H9 (cell line): ENCODE data around the gene CWC25. TPM values are rescaled to one million over a fixed set of nuclear protein-coding genes. Genes with fewer than 3 reads are reported as not detected.

ENCODE experiments used
- DNase-seq: peaks from one replicate; pipeline ENCODE4 v3.0.0-alpha.2; 2017
- H2AFZ ChIP-seq: one replicate; pipeline ENCODE4 v1.6.1; 2013; ENCODE audit warnings: mild to moderate bottlenecking, low read length, control low read depth, moderate library complexity
- H2AK5ac ChIP-seq: 2 replicates; pipeline ENCODE4 v1.6.1; 2013; ENCODE audit warnings: low read length, control low read depth, mixed read lengths; ENCODE audit not compliant: insufficient read length
- H2BK120ac ChIP-seq: one replicate; pipeline ENCODE4 v1.6.1; 2013; ENCODE audit warnings: low read depth, mild to moderate bottlenecking, low read length, control low read depth, inconsistent platforms; ENCODE audit not compliant: poor library complexity, severe bottlenecking
- H2BK12ac ChIP-seq: 2 replicates; pipeline ENCODE4 v1.6.1; 2013; ENCODE audit warnings: low read length, control low read depth, mixed read lengths, low read depth; ENCODE audit not compliant: insufficient read length
- H2BK15ac ChIP-seq: 2 replicates; pipeline ENCODE4 v1.6.1; 2013; ENCODE audit warnings: low read depth, low read length, control low read depth
- H2BK20ac ChIP-seq: one replicate; pipeline ENCODE4 v1.6.1; 2013; ENCODE audit warnings: low read depth, mild to moderate bottlenecking, low read length, control low read depth, inconsistent platforms; ENCODE audit not compliant: poor library complexity, severe bottlenecking
- H2BK5ac ChIP-seq: 2 replicates; pipeline ENCODE4 v1.6.1; 2013; ENCODE audit warnings: low read length, control low read depth, mixed read lengths; ENCODE audit not compliant: insufficient read length
- H3K14ac ChIP-seq: 2 replicates; pipeline ENCODE4 v1.6.1; 2013; ENCODE audit warnings: low read length, control low read depth; ENCODE audit not compliant: insufficient read depth
- H3K18ac ChIP-seq: 2 replicates; pipeline ENCODE4 v1.6.1; 2013; ENCODE audit warnings: low read depth, mild to moderate bottlenecking, mixed read lengths, low read length, control low read depth; ENCODE audit not compliant: insufficient read length
- H3K23ac ChIP-seq: 2 replicates; pipeline ENCODE4 v1.6.1; 2013; ENCODE audit warnings: low read length, control low read depth, mixed read lengths, low read depth; ENCODE audit not compliant: insufficient read length
- H3K23me2 ChIP-seq: 2 replicates; pipeline ENCODE4 v1.6.1; 2013; ENCODE audit warnings: low read depth, mild to moderate bottlenecking, mixed read lengths, low read length, control low read depth; ENCODE audit not compliant: insufficient read length, poor library complexity, severe bottlenecking
- H3K27ac ChIP-seq: 2 replicates; pipeline ENCODE4 v1.5.1; 2013; ENCODE audit warnings: low read length, control low read depth, mixed read lengths, low read depth; ENCODE audit not compliant: insufficient read length
- H3K27me3 ChIP-seq: 2 replicates; pipeline ENCODE4 v1.6.1; 2013; ENCODE audit warnings: low read length, control low read depth, inconsistent platforms; ENCODE audit not compliant: insufficient read depth
- H3K4ac ChIP-seq: 2 replicates; pipeline ENCODE4 v1.6.1; 2013; ENCODE audit warnings: low read depth, mild to moderate bottlenecking, control low read depth, inconsistent platforms, low read length, moderate library complexity
- H3K4me1 ChIP-seq: 2 replicates; pipeline ENCODE4 v1.6.1; 2013; ENCODE audit warnings: low read length, control low read depth, inconsistent platforms; ENCODE audit not compliant: insufficient read depth
- H3K4me2 ChIP-seq: 2 replicates; pipeline ENCODE4 v1.6.1; 2013; ENCODE audit warnings: low read length, control low read depth, mixed read lengths; ENCODE audit not compliant: insufficient read length, insufficient read depth
- H3K56ac ChIP-seq: 2 replicates; pipeline ENCODE4 v1.6.1; 2013; ENCODE audit warnings: low read depth, mild to moderate bottlenecking, mixed read lengths, low read length, control low read depth; ENCODE audit not compliant: insufficient read length
- H3K79me1 ChIP-seq: 2 replicates; pipeline ENCODE4 v1.6.1; 2013; ENCODE audit warnings: low read depth, mild to moderate bottlenecking, moderate library complexity, low read length, control low read depth, inconsistent platforms; ENCODE audit not compliant: insufficient read depth, poor library complexity, severe bottlenecking
- H3K79me2 ChIP-seq: 2 replicates; pipeline ENCODE4 v1.6.1; 2013; ENCODE audit warnings: low read length, control low read depth, inconsistent platforms; ENCODE audit not compliant: insufficient read depth
- H3K9ac ChIP-seq: 2 replicates; pipeline ENCODE4 v1.6.1; 2013; ENCODE audit warnings: low read length, control low read depth, mixed read lengths; ENCODE audit not compliant: insufficient read length; ENCODE audit errors: extremely low read depth
- H3K9me3 ChIP-seq: one replicate; pipeline ENCODE4 v1.6.1; 2013; ENCODE audit warnings: low read depth, low read length, inconsistent platforms; ENCODE audit not compliant: control insufficient read depth
- H3T11ph ChIP-seq: one replicate; pipeline ENCODE4 v1.6.1; 2013; ENCODE audit warnings: mild to moderate bottlenecking, low read length, control low read depth, inconsistent platforms
- H4K20me1 ChIP-seq: one replicate; pipeline ENCODE4 v1.6.1; 2013; ENCODE audit not compliant: control insufficient read depth, insufficient read length, insufficient read depth
- H4K5ac ChIP-seq: 2 replicates; pipeline ENCODE4 v1.6.1; 2013; ENCODE audit warnings: low read depth, mild to moderate bottlenecking, mixed read lengths, low read length, control low read depth; ENCODE audit not compliant: insufficient read length
- H4K8ac ChIP-seq: replicated peaks from 2 replicates; pipeline ENCODE4 v1.6.1; 2013; ENCODE audit warnings: low read length, control low read depth, mixed read lengths, low read depth; ENCODE audit not compliant: insufficient read length
- H4K91ac ChIP-seq: 2 replicates; pipeline ENCODE4 v1.6.1; 2013; ENCODE audit warnings: low read depth, mild to moderate bottlenecking, moderate library complexity, mixed read lengths, low read length, control low read depth; ENCODE audit not compliant: insufficient read length
- H3K27ac Mint-ChIP-seq, 3 experiments: 2 replicates in 2 of 3; 3 replicates in 1 of 3; pipeline ENCODE4 v1.8.0; 2020 to 2021; ENCODE audit warnings: mixed read lengths in 3 of 3, mild to moderate bottlenecking in 1 of 3, moderate library complexity in 1 of 3
- H3K27me3 Mint-ChIP-seq: 2 replicates; pipeline ENCODE4 v1.8.0; 2021; ENCODE audit warnings: low read depth, mild to moderate bottlenecking, moderate library complexity, mixed read lengths
- H3K36me3 Mint-ChIP-seq, 3 experiments: 2 replicates in 2 of 3; 3 replicates in 1 of 3; pipeline ENCODE4 v1.8.0; 2020 to 2021; ENCODE audit warnings: low read depth in 3 of 3, mixed read lengths in 3 of 3; ENCODE audit not compliant: insufficient read depth in 1 of 3
- H3K4me1 Mint-ChIP-seq, 2 experiments: 2 replicates each; pipeline ENCODE4 v1.8.0; 2020; ENCODE audit warnings: mixed read lengths in 2 of 2
- H3K4me3 Mint-ChIP-seq, 2 experiments: 2 replicates in 1 of 2; 3 replicates in 1 of 2; pipeline ENCODE4 v1.8.0; 2020 to 2021; ENCODE audit warnings: mild to moderate bottlenecking in 2 of 2, mixed read lengths in 2 of 2, moderate library complexity in 1 of 2
- H3K9me3 Mint-ChIP-seq, 2 experiments: 2 replicates in 1 of 2; 3 replicates in 1 of 2; pipeline ENCODE4 v1.8.0; 2020; ENCODE audit warnings: mild to moderate bottlenecking in 2 of 2, mixed read lengths in 2 of 2, moderate library complexity in 1 of 2
- CTCF ChIP-seq: fragments of 200-600 bp; sonication (generic); conservative IDR thresholded peaks from 3 replicates; pipeline ENCODE4 v1.8.0; 2021; ENCODE audit warnings: antibody characterized with exemption, mild to moderate bottlenecking
- WGBS: extraction: QIAGEN DNeasy Blood & Tissue Kit; methylation state at CpG from one replicate; pipeline ENCODE4 v1.1.7; 2013; ENCODE audit warnings: missing lambda C conversion rate, low lambda C conversion rate, mixed read lengths; ENCODE audit not compliant: insufficient read length; ENCODE audit errors: extremely low coverage; 5-methylcytosine and 5-hydroxymethylcytosine counted together
- total RNA-seq: library from RNA; stranded (reverse); gene quantifications from 2 replicates; pipeline ENCODE4 v1.2.1, GENCODE V29; 2021

Gene CWC25
- total RNA-seq, 1 experiment from 2014 or later: 15.9 TPM

- no peak overlapping the region for H2BK15ac ChIP-seq
- no peak overlapping the region for H4K8ac ChIP-seq
- Mint-ChIP-seq H3K27me3 (no peaks in the 10 kb centered on the region), H3K36me3 (peaks cover 13 to 50% (median 29%) of the 10 kb centered on the region in 3 experiments), H3K27ac (peak overlapping the region in 1 of 3 experiments; percentile 68; a peak in 1 of 7 replicates), H3K4me3 (no peak overlapping the region), H3K4me1 (no peaks in the 10 kb centered on the region), H3K9me3 (no peaks in the 10 kb centered on the region)
- no peak overlapping the region for H3K9ac ChIP-seq
- no peak overlapping the region for H3T11ph ChIP-seq
- H3K27ac ChIP-seq: no peak overlapping the region
- no peaks in the 10 kb centered on the region for H4K20me1 ChIP-seq
- no peaks in the 10 kb centered on the region for H3K4me1 ChIP-seq
- H2AFZ ChIP-seq: no peak overlapping the region
- H4K5ac ChIP-seq: no peak overlapping the region
- no peak for DNase-seq
- H3K18ac ChIP-seq: no peak overlapping the region
- no peak overlapping the region for H2BK120ac ChIP-seq
- H2BK5ac ChIP-seq: no peak overlapping the region
- H3K27me3 ChIP-seq: no peaks in the 10 kb centered on the region
- no peak overlapping the region for H3K14ac ChIP-seq
- no peak overlapping the region for H3K4me2 ChIP-seq
- H2BK12ac ChIP-seq: no peak overlapping the region
- peak; percentile 40; the same call in 2 of the 3 replicates for TF ChIP-seq CTCF
- no CpG with 5 or more reads among the region's 8 CpGs for WGBS
- no peak overlapping the region for H4K91ac ChIP-seq
- no peak overlapping the region for H3K56ac ChIP-seq
- H3K9me3 ChIP-seq: no peaks in the 10 kb centered on the region
- no peak overlapping the region for H2AK5ac ChIP-seq
- H3K23ac ChIP-seq: no peak overlapping the region
- H3K79me2 ChIP-seq: no peaks in the 10 kb centered on the region
- H3K23me2 ChIP-seq: no peaks in the 10 kb centered on the region
- H2BK20ac ChIP-seq: no peak overlapping the region
- H3K79me1 ChIP-seq: no peaks in the 10 kb centered on the region
- no peak overlapping the region for H3K4ac ChIP-seq
Observed at GRCh38 chr17:38815576-38816193, 9.4 kb downstream of the CWC25 start.
